Esophagus muscularis mucosa (tissue), 4 donors: ENCODE measurements around the gene ARHGEF12. TPM values are rescaled to one million over a fixed set of nuclear protein-coding genes. Genes with fewer than 3 reads are reported as not detected.

Experiments used
- DNase-seq: peaks from one replicate; pipeline ENCODE4 v3.0.0-alpha.2; 2017; ENCODE audit errors: extremely low spot score
- H3K27ac ChIP-seq, 4 donors: fragments of 200-600 bp; sonication (generic); replicated peaks in 1 of 4; 1 replicate in 3 of 4; 2 replicates in 1 of 4; pipeline ENCODE4 v1.5.1; 2016 to 2019; ENCODE audit warnings: mild to moderate bottlenecking in 1 of 4
- H3K27me3 ChIP-seq, 4 donors: fragments of 200-600 bp; sonication (generic); one replicate each; pipeline versions ENCODE4 v1.5.1 to v1.6.0; 2016 to 2019
- H3K36me3 ChIP-seq, 4 donors: fragments of 200-600 bp; sonication (generic); one replicate each; pipeline ENCODE4 v1.5.1; 2016 to 2019
- H3K4me1 ChIP-seq, 4 donors: fragments of 200-600 bp; sonication (generic); one replicate each; pipeline ENCODE4 v1.5.1; 2016 to 2019
- H3K4me3 ChIP-seq, 4 donors: fragments of 200-600 bp; sonication (generic); 1 replicate in 2 of 4; 2 replicates in 2 of 4; pipeline ENCODE4 v1.5.1; 2016 to 2019; ENCODE audit warnings: mild to moderate bottlenecking in 4 of 4, moderate library complexity in 1 of 4
- H3K9me3 ChIP-seq, 4 donors: fragments of 200-600 bp; sonication (generic); 1 replicate in 3 of 4; 2 replicates in 1 of 4; pipeline ENCODE4 v1.5.1; 2016 to 2019
- EP300 ChIP-seq: sonication (generic); formaldehyde crosslinking; IDR thresholded peaks from one replicate; pipeline ENCODE4 v1.6.1; 2017; ENCODE audit warnings: antibody characterized with exemption
- POLR2A ChIP-seq: fragments of 450-650 bp; IDR thresholded peaks from one replicate; pipeline ENCODE4 v1.6.1; 2017; ENCODE audit warnings: antibody characterized with exemption, moderate library complexity, mild to moderate bottlenecking, low read depth
- POLR2AphosphoS5 ChIP-seq, 2 donors: sonication (generic); formaldehyde crosslinking; IDR thresholded peaks; one replicate each; pipeline ENCODE4 v1.6.1; 2017; ENCODE audit warnings: antibody characterized with exemption in 2 of 2
- WGBS: methylation state at CpG from one replicate; pipeline ENCODE4 v1.1.5; 2018; 5-methylcytosine and 5-hydroxymethylcytosine counted together
- intact Hi-C: fragments of 100-400 bp; cut with DNase I; formaldehyde crosslinking; loops from one replicate; pipeline ENCODE4 v1.15.1; 2023
- total RNA-seq, 4 donors: library from RNA; depleted of rRNA; stranded (reverse); fragments of >200 nt; gene quantifications; one replicate each; pipeline versions ENCODE4 v1.1.0 to v1.2.1, GENCODE V29; 2016
- TF ChIP-seq, protein P1 (sequence below), 3 experiments: fragments of 200-600 bp in 2 of 3; fragments of 450-650 bp in 1 of 3; sonication (generic) in 2 of 3; IDR thresholded peaks; one replicate each; pipeline ENCODE4 v1.5.1; 2017 to 2019; ENCODE audit warnings: antibody characterized with exemption in 3 of 3, mild to moderate bottlenecking in 2 of 3, moderate library complexity in 1 of 3

Gene ARHGEF12
- total RNA-seq, 4 donors from 2014 or later, result 89.1 to 118 (median 106) TPM

GRCh38 chr11:120509346-120510053, 173.3 kb downstream of the ARHGEF12 start:
- Histone ChIP-seq H3K4me3 (no peak overlapping the region), H3K9me3 (no peaks in the 10 kb centered on the region), H3K36me3 (no peaks in the 10 kb centered on the region), H3K27me3 (peaks cover 0 to 66% (median 5%) of the 10 kb centered on the region in 4 donors), H3K4me1 (peaks cover 0 to 13% (median 10%) of the 10 kb centered on the region in 4 donors), H3K27ac (no peak overlapping the region)
- intact Hi-C loops, result loop anchor here (2.0 to 5.0 kb wide), 4 partner anchors 175 to 685 kb away; no protein-coding TSS in a partner anchor
- no peak for DNase-seq
- 92% methylated on average over 7 of the region's 7 CpGs for whole genome bisulfite sequencing
- no peak for TF ChIP-seq EP300
- no peak for TF ChIP-seq POLR2A

GRCh38 chr11:120510406-120511115, 174.3 kb downstream of the ARHGEF12 start:
- no peak for DNase-seq
- H3K27ac ChIP-seq, result no peak overlapping the region
- peak overlapping the region in 3 of 4 donors; percentile 53 to 73 (median 54) for H3K4me3 ChIP-seq
- peaks cover 0 to 69% (median 5%) of the 10 kb centered on the region in 4 donors for H3K27me3 ChIP-seq
- peaks cover 0 to 13% (median 10%) of the 10 kb centered on the region in 4 donors for H3K4me1 ChIP-seq
- no peaks in the 10 kb centered on the region for H3K9me3 ChIP-seq
- WGBS, result 67% methylated on average over 13 of the region's 20 CpGs
- H3K36me3 ChIP-seq, result no peaks in the 10 kb centered on the region
- TF ChIP-seq EP300, result no peak
- TF ChIP-seq, protein P1, sequence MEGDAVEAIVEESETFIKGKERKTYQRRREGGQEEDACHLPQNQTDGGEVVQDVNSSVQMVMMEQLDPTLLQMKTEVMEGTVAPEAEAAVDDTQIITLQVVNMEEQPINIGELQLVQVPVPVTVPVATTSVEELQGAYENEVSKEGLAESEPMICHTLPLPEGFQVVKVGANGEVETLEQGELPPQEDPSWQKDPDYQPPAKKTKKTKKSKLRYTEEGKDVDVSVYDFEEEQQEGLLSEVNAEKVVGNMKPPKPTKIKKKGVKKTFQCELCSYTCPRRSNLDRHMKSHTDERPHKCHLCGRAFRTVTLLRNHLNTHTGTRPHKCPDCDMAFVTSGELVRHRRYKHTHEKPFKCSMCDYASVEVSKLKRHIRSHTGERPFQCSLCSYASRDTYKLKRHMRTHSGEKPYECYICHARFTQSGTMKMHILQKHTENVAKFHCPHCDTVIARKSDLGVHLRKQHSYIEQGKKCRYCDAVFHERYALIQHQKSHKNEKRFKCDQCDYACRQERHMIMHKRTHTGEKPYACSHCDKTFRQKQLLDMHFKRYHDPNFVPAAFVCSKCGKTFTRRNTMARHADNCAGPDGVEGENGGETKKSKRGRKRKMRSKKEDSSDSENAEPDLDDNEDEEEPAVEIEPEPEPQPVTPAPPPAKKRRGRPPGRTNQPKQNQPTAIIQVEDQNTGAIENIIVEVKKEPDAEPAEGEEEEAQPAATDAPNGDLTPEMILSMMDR (IDR thresholded peaks at IDR 0.05), result no peak
- TF ChIP-seq POLR2A, result no peak
- no peak for TF ChIP-seq POLR2AphosphoS5 (IDR thresholded peaks at IDR 0.05)
- intact Hi-C loops, result loop anchor here (2.0 to 5.0 kb wide), 4 partner anchors 174 to 684 kb away; no protein-coding TSS in a partner anchor

DNA sequence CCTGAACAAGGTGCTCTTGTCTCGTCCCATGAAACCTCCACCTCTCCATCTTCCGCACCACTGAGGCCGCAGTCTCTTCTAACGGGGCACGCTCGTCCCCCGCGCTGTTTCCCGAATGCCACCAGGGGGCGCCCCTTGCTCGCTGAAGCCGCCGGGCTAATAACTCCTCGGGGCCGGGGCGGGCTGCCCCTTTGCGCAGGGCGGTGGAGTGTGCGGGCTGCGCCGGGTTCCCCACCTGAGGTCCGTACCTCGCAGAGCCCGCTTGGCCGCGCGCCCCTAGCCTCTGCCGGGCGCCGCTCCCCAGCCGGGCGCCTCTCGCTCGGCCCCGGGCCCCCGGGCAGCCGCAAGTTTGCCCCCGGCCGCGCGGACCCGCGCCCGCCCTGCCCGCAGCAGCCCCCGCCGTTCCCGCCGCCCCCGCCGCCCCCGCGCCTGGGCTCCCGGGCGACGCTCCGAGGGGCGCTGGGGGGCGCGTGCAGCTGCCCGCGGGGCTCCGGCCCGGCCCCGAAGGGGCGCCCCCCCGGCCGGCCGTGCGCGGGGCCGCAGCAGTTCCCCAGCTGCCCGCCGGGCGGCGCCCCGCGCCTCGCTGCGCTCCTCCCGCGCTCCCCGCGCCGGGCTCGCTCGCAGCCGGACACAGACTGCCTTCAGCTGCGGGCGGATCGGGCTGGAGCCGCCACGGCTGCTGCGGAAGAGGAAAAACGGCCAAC, 175.1 kb downstream of the ARHGEF12 start, which contains the start of gene GRIK4:
Gene GRIK4 (plus strand): TSS at position 633 of the 704 bp plus-strand sequence. CDS start 148,571 bp downstream, outside the sequence.
- Histone ChIP-seq H3K4me3 (peak within 1 kb of the TSS; percentile 52 to 73 (median 54)), H3K27ac (no peak within 1 kb of the TSS), H3K9me3 (no peaks in the 10 kb centered on the region), H3K27me3 (peaks cover 0 to 72% (median 4%) of the 10 kb centered on the region in 4 donors), H3K4me1 (peaks cover 0 to 13% (median 10%) of the 10 kb centered on the region in 4 donors), H3K36me3 (no peaks in the 10 kb centered on the region)
- no peak for DNase-seq
- TF ChIP-seq POLR2AphosphoS5 (IDR thresholded peaks at IDR 0.05) (peak in 1 of 2 donors; percentile 22), EP300 (no peak), POLR2A (no peak)
- TF ChIP-seq, protein P1 (IDR thresholded peaks at IDR 0.05), result peak; percentile 86 to 89 (median 89)
- 3% methylated on average over 22 of the region's 95 CpGs for WGBS
- intact Hi-C loops, result loop anchor here (2.0 to 5.0 kb wide), 4 partner anchors 174 to 684 kb away; no protein-coding TSS in a partner anchor

DNA sequence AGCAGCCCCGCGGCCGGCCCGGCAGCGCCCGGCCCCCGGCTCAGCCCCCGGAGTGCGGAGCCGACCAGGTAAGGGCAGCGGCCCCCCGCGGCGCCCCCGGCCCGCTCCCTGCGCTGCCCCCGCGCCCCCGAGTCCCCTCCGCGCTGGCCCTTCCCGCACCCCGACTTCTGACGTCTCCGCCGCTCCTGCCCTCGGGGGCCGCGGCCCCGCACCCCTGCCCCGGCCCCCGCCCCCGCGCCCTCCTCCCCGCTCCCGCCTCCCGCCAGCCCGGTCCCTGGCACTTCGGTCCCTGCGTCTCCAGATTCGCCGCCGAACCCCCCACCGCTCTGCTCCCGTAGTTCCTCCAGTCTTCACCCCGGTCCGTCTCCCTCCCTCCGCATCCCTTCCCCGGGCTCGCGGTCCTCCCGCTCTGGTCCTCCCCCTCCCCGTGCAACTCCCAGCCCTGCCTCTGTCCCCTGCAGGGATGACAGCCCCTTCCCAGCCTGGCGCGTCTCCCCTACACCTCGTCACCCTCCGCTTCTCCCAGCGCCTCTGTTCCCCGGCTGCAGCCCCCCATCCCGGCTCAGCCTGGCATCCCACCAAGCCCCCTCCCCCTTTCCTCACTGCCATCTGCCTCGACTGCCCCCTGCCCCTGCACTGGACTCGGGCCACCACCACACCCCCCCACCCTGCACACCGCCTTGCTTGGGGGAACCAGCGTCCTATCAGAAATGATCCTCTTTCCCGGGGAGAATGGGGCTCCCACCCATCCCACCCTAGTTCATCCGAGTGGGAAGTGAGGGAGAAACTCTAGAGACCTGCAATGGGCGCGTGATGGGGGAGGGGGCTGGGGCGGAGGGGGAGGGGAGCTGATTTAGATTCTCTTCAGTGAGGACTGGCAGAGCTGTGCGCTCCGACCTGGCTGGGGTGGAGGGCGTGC, 175.9 kb downstream of the ARHGEF12 start:
- intact Hi-C loops, result loop anchor here (2.0 to 5.0 kb wide), 4 partner anchors 173 to 683 kb away; no protein-coding TSS in a partner anchor
- peaks cover 0 to 73% (median under 1%) of the 10 kb centered on the region in 4 donors for H3K27me3 ChIP-seq
- H3K9me3 ChIP-seq, result no peaks in the 10 kb centered on the region
- TF ChIP-seq POLR2AphosphoS5 (IDR thresholded peaks at IDR 0.05) (no peak), EP300 (no peak), POLR2A (no peak)
- TF ChIP-seq, protein P1 (IDR thresholded peaks at IDR 0.05), result no peak
- peaks cover 0 to 13% (median 10%) of the 10 kb centered on the region in 4 donors for H3K4me1 ChIP-seq
- H3K4me3 ChIP-seq, result peak overlapping the region; percentile 52 to 73 (median 54)
- no peak for DNase-seq
- no peaks in the 10 kb centered on the region for H3K36me3 ChIP-seq
- 27% methylated on average over 24 of the region's 73 CpGs for WGBS
- no peak overlapping the region for H3K27ac ChIP-seq
